Testis (tissue), 3 donors: Measurements from ENCODE around the gene VMAC. TPM values are rescaled to one million over a fixed set of nuclear protein-coding genes. Genes with fewer than 3 reads are reported as not detected.
A peak's percentile ranks its signal among the peaks of the same experiment; 100 is the strongest.

Source experiments
- DNase-seq: peaks from one replicate; pipeline ENCODE4 v3.0.0-alpha.2; 2019
- H3K27ac ChIP-seq, 2 donors: fragments of 200-600 bp; sonication (generic); one replicate each; pipeline ENCODE4 v1.5.1; 2019
- H3K27me3 ChIP-seq: fragments of 200-600 bp; sonication (generic); one replicate; pipeline ENCODE4 v1.5.1; 2019
- H3K36me3 ChIP-seq: fragments of 200-600 bp; sonication (generic); one replicate; pipeline ENCODE4 v1.5.1; 2017; ENCODE audit warnings: low read depth; ENCODE audit errors: missing control alignments
- H3K4me1 ChIP-seq: fragments of 200-600 bp; sonication (generic); one replicate; pipeline ENCODE4 v1.5.1; 2019
- H3K4me3 ChIP-seq, 2 donors: fragments of 200-600 bp; sonication (generic); one replicate each; pipeline ENCODE4 v1.5.1; 2017 to 2019
- H3K9me3 ChIP-seq: fragments of 200-600 bp; sonication (generic); one replicate; pipeline ENCODE4 v1.5.1; 2017
- POLR2A ChIP-seq: fragments of 450-650 bp; IDR thresholded peaks from one replicate; pipeline ENCODE4 v1.6.1; 2017; ENCODE audit warnings: antibody characterized with exemption, mild to moderate bottlenecking, moderate library complexity
- WGBS, 2 donors: methylation state at CpG; one replicate each; pipeline ENCODE4 v1.1.5; 2018; 5-methylcytosine and 5-hydroxymethylcytosine counted together
- intact Hi-C: fragments of 100-400 bp; cut with DNase I; formaldehyde crosslinking; loops from one replicate; pipeline ENCODE4 v1.15.1; 2023; ENCODE audit warnings: low total_unique reads
- polyA plus RNA-seq: library from polyadenylated mRNA; stranded (reverse); fragments of 350-450 nt; fragmentation: Illumina TruSeq; extraction: RNeasy Lipid Tissue Mini Kit (QIAGEN cat#74804); gene quantifications from one replicate; pipeline ENCODE4 v1.2.3, GENCODE V29; 2014; ENCODE audit warnings: low read depth, low replicate concordance; ENCODE audit not compliant: insufficient read depth
- total RNA-seq, 2 donors: library from RNA; depleted of rRNA; stranded (reverse); fragments of >200 nt; gene quantifications; one replicate each; pipeline ENCODE4 v1.2.3, GENCODE V29; 2016
- TF ChIP-seq, protein P1 (sequence below), 3 experiments: fragments of 450-650 bp in 2 of 3; fragments of 200-600 bp in 1 of 3; sonication (generic) in 1 of 3; IDR thresholded peaks; one replicate each; pipeline ENCODE4 v1.5.1; 2016 to 2019; ENCODE audit warnings: antibody characterized with exemption in 3 of 3, mild to moderate bottlenecking in 2 of 3, moderate library complexity in 1 of 3

The VMAC gene
- total and polyA plus RNA-seq, 3 donors from 2014 or later = 3.4 to 7.7 (median 7.4) TPM

DNA sequence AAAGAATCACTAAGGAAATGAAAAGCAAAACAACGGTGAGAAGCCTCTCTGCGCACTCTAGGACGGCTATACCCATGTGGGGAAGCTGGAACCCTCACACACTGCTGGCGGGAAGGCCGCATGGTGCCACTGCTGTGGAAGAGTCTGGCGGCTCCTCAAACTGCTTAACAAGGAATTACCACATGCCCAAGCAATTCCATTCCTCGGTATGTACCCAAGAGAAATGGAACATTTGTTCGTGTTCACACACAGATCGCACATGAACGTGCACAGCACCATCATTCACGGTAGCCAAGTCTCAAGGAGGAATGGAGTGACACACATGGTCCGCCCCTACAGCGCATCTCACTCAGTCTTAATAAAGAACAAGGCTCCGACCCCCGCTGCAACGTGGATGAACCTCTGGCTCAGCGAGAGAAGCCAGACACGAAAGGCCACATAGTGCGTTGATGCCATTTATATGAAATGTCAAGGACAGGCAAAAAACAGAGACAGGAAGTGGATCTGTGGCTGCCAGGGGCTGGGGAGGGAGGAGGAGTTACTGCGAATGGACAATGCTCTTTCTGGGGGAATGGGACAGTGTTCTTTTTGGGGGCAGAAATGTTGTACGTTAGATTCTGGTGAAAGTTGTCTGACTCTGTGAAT is 17.0 kb downstream of the VMAC start:
- H3K36me3 ChIP-seq = no peaks in the 10 kb centered on the region
- intact Hi-C loops = no loop called here
- TF ChIP-seq, protein P1, sequence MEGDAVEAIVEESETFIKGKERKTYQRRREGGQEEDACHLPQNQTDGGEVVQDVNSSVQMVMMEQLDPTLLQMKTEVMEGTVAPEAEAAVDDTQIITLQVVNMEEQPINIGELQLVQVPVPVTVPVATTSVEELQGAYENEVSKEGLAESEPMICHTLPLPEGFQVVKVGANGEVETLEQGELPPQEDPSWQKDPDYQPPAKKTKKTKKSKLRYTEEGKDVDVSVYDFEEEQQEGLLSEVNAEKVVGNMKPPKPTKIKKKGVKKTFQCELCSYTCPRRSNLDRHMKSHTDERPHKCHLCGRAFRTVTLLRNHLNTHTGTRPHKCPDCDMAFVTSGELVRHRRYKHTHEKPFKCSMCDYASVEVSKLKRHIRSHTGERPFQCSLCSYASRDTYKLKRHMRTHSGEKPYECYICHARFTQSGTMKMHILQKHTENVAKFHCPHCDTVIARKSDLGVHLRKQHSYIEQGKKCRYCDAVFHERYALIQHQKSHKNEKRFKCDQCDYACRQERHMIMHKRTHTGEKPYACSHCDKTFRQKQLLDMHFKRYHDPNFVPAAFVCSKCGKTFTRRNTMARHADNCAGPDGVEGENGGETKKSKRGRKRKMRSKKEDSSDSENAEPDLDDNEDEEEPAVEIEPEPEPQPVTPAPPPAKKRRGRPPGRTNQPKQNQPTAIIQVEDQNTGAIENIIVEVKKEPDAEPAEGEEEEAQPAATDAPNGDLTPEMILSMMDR (IDR thresholded peaks at IDR 0.05) = no peak
- TF ChIP-seq POLR2A = no peak
- WGBS, 2 donors = 77% methylated on average over 21 of the region's 21 CpGs
- H3K4me3 ChIP-seq = no peak overlapping the region
- no peaks in the 10 kb centered on the region for H3K27me3 ChIP-seq
- H3K9me3 ChIP-seq = no peaks in the 10 kb centered on the region
- no peak overlapping the region for H3K27ac ChIP-seq
- H3K4me1 ChIP-seq = no peaks in the 10 kb centered on the region
- no peak for DNase-seq

DNA sequence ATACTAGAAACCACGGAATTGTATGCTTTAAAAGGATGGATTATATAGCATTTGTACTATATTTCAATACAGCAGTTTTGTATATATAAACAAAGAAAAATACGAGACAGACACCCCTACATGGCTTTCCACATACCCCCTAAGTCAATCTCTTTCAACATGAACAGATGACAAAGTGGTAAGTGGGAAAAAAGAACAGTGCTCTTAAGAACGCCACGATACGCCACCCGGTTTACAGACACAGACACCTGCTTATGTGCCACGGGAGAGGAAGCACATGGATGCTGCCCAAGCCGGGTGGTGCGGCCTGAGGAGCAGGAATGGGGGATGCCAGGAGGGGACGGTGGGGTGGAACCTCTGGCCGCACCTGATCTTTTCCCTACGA is 17.5 kb downstream of the VMAC start:
- H3K27ac ChIP-seq = no peak overlapping the region
- H3K4me1 ChIP-seq = peaks cover 5% of the 10 kb centered on the region
- H3K9me3 ChIP-seq = no peaks in the 10 kb centered on the region
- 90 to 95% methylated on average over 12 of the region's 12 CpGs for WGBS, 2 donors
- DNase-seq = no peak
- TF ChIP-seq, protein P1 (IDR thresholded peaks at IDR 0.05) = no peak
- no peak for TF ChIP-seq POLR2A
- no peaks in the 10 kb centered on the region for H3K27me3 ChIP-seq
- intact Hi-C loops = no loop called here
- no peaks in the 10 kb centered on the region for H3K36me3 ChIP-seq
- H3K4me3 ChIP-seq = no peak overlapping the region

DNA sequence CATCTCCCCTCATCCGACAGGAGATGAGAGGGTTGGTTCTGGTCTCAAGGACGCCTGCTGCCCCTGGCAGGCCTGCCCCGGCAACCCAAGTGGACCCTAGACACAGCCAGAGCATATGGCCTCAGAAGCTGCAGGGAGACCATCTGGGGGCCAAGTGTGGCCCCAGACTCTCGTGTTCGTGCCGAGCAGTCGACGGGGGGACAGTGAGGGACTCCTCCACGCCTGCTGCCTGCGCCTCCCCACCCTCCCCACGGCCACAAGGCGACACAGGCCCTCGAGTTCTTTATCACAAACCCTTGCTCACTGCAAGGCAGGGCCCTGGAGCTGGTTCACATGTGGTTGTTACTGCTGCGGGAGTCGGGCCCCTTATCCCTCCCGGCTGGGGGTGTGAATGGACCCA is 18.7 kb downstream of the VMAC start:
- Histone ChIP-seq H3K4me1 (peaks cover 6% of the 10 kb centered on the region), H3K4me3 (no peak overlapping the region), H3K27me3 (no peaks in the 10 kb centered on the region), H3K9me3 (no peaks in the 10 kb centered on the region), H3K36me3 (no peaks in the 10 kb centered on the region), H3K27ac (no peak overlapping the region)
- no peak for DNase-seq
- intact Hi-C loops = no loop called here
- WGBS, 2 donors = 95 to 100% methylated on average over 1 to 16 of the region's 16 CpGs
- no peak for TF ChIP-seq POLR2A

DNA sequence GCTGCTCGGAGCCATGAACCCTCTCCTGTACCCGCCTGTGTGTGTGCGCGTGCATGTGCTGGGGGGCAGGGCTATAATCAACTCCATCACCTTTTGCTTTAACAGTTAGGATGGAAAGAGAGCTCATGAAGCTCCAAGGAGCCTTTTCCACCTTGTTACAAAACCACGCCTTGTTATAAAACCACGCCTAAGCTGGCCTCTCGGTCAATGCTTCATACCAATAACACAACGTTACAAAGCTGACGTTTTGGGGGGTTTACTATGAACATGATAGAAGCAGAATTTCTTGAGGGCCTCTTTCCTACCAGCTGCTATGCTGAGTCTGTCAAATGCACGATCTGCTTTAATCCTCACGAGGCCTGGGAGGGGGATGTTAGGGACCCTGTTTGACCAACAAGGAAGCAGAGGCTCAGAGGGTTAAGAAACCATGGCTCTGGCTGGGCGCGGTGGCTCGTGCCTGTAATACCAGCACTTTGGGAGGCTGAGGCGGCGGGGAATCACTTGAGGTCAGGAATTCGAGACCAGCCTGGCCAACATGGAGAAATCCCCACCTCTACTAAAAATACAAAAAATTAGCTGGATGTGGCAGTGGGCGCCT is 21.3 kb downstream of the VMAC start:
- no peak for TF ChIP-seq POLR2A
- TF ChIP-seq, protein P1 (IDR thresholded peaks at IDR 0.05) = no peak
- DNase-seq = no peak
- intact Hi-C loops = no loop called here
- Histone ChIP-seq H3K4me3 (no peak overlapping the region), H3K27me3 (no peaks in the 10 kb centered on the region), H3K4me1 (peaks cover 6% of the 10 kb centered on the region), H3K36me3 (no peaks in the 10 kb centered on the region), H3K9me3 (no peaks in the 10 kb centered on the region), H3K27ac (no peak overlapping the region)
- 89 to 94% methylated on average over 18 of the region's 18 CpGs for WGBS, 2 donors

DNA sequence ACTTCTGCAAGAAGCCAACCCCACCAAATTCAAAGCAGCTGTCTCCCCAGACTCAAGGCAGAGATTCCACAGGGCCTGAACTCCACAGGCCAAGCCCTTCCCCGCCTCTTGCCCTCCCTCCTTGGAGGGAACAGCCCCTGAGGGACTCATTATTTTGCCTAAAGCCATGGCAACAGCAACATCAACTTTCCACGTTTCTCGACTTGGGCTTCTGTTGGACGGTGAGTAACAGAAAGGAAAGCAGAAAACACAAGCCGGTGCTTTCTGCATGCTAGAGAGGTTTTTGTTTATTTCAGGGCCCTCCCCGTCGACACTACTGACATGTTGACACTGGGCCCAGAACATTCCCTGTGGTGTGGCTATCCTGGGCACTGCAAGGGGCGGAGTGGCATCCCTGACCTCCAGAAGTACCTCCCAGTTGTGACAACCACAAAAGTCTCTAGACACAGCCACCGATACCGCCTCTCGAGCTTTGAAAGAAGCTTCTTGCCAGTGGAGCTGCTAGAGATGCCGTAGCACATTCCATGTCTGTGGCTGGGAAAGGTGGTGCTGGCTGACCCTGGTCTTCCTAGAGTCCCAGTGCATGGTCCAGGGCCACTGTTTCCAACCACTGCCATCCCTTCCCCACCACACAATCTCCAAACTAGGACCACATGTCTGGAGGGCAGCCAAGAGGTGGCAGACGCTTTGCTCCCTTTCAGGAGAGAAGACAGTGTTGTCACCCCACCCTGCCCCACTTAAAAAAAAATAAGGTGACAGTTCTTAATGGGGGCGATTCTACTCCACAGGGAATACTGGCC is 22.2 kb downstream of the VMAC start:
- DNase-seq = peak; percentile 74
- Histone ChIP-seq H3K4me1 (peaks cover 6% of the 10 kb centered on the region), H3K9me3 (no peaks in the 10 kb centered on the region), H3K36me3 (no peaks in the 10 kb centered on the region), H3K27me3 (no peaks in the 10 kb centered on the region), H3K4me3 (no peak overlapping the region), H3K27ac (no peak overlapping the region)
- TF ChIP-seq, protein P1 (IDR thresholded peaks at IDR 0.05) = no peak
- TF ChIP-seq POLR2A = no peak
- 58 to 62% methylated on average over 11 to 14 of the region's 14 CpGs for WGBS, 2 donors
- intact Hi-C loops = no loop called here
